HL-60 (cell line): ENCODE measurements around the gene IQCK.

Experiments used
- CTCF ChIP-seq: IDR thresholded peaks from one replicate; pipeline ENCODE4 v1.5.1; 2011; ENCODE audit warnings: low read length, control low read depth, inconsistent platforms; ENCODE audit not compliant: insufficient read depth
- REST ChIP-seq: IDR thresholded peaks from 2 replicates; pipeline ENCODE4 v1.6.1; 2012; ENCODE audit warnings: low read depth; ENCODE audit not compliant: insufficient replicate concordance

GRCh38 chr16:19861811-19862327, 143.8 kb downstream of the IQCK start:
- TF ChIP-seq REST, result no peak
- no peak for TF ChIP-seq CTCF
